CD4-positive, alpha-beta T cell treated with Interleukin-1 beta for 1 hour (primary cell): Measurements from ENCODE around the gene TGOLN2.
A peak's percentile ranks its signal among the peaks of the same experiment; 100 is the strongest.

Source experiments
- DNase-seq, 2 donors: peaks; one replicate each; pipeline ENCODE4 v3.0.0-alpha.2; 2020 to 2022

The TGOLN2 gene

GRCh38 chr2:85307527-85307897 lies 20.3 kb downstream of the TGOLN2 start:
- DNase-seq, result no peak

- no peak for DNase-seq
Observed at GRCh38 chr2:85303780-85304531, 23.8 kb downstream of the TGOLN2 start.

DNA sequence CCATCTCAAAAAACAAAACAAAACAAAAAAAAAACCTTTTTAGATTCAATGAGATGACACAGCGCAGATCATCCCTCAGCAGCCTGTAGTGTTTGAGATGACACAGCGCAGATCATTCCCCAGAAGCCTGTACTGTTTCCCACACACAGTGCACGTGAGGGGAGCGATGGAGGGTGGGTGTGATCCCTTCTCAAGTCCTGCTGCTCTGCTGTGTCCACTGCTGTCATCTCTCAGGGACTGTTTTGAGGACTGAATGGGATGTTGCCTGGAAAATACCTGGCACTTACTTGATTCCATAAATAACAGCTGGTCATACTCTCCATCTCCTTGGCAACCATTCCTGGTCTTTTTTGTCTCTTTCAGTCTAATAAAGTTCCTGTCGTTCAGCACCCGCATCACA lies 25.7 kb downstream of the TGOLN2 start:
- DNase-seq, result no peak

- DNase-seq, result peak in 1 of 2 donors; percentile 49
Observed at GRCh38 chr2:85291425-85292023, 36.3 kb downstream of the TGOLN2 start.

DNA sequence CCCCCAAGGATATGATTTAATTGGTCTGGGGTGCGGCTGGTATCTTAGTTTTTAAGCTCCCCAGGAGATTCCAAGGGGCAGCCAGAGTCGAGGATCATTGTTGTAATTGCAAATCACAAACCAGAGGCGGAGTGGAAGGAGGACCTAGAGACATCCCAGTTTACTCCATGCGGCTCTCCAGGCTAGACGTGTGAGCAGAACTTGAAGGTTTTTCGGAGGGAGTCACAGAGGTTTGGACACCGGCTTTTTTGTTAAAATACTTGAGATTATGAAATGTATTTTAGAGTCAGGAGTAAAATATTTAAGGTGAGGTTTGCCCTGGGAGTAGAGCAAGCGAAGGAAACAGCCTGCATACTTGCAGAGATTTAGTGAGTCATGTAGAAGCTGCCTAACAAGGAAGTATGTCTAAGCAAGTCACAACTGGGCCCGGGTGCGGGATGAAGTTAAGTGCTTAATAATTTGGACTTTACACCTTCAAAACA lies 39.5 kb downstream of the TGOLN2 start:
- no peak for DNase-seq

DNA sequence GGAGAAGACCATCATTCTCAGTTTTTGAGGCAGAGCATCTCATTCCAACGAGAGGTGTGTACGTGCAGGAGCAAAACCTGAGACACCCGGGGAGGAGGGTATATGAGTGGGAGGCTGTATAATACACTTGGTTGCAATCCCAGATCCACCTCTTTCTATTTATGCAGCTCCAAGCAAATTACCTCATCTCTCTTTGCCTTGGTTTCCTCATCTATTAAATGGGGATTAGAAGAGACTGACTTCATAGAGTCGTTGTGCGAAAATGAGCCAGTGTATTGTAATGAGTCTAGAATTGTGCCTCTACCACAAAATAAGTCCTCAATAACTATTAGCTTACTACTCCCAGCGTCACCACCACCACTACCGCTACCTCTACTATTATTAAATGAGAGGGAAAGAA lies 40.1 kb downstream of the TGOLN2 start:
- DNase-seq, result no peak

DNA sequence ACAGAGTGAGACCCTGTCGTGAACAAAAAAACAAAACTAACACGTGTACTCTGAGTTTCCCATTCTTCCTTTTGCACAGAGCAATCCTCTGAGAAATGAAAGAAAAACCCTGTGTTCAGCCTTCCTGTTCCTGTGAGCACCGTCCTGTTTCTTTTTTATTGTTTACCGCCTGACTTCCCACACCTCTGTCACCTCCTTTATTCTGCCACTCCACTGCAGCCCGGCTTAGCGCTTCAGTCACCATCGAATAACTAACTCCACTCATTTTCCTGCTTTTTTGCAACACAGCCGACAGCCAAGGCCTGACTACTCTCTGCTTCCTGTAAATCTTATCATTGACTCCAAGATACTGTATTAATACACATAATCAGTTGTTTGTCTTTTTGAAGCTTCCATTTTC lies 40.9 kb downstream of the TGOLN2 start:
- DNase-seq, result no peak

DNA sequence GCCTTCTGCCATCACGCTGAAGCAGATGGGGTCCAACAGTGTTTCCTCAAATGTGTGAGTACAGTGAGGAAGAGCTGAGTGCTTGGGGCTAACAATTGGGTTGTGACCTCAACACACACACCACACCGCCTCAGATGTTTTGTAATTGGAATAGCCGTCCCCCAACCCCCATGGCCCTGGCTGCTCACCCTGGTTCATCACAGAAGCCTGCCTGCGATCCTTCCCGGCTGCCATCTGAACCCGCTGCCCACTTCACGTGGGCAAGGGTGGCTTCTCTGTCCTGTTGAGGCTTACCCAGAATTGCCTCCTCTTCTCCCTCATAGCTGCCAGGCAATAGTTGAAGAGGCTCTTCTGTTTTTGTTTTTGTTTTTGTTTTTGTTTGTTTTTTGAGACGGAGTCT lies 44.1 kb downstream of the TGOLN2 start:
- no peak for DNase-seq

GRCh38 chr2:85282914-85283313 lies 44.9 kb downstream of the TGOLN2 start:
- DNase-seq, result no peak

- DNase-seq, result no peak
Observed at GRCh38 chr2:85281553-85281952, 46.2 kb downstream of the TGOLN2 start.

DNA sequence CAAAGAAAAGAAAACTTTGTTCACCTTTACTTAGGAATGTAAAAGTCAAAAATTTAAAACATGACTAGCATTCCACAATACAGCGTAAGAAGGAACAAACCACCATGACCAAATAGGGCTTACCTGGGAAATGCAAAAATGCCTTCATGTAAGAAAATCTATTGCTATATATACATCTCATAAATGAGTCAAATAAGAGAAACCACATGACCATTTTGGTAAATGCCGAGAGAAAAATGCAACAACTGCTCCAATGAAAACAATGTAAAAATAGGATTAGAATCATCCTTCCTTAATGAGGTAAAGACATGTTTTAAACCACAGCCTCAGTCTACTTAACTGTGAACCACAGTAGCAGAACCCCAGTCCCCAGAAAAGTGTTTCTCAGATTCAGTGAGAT lies 49.4 kb downstream of the TGOLN2 start:
- no peak for DNase-seq

GRCh38 chr2:85277416-85278158 lies 50.2 kb downstream of the TGOLN2 start:
- DNase-seq, result no peak

- no peak for DNase-seq
Observed at GRCh38 chr2:85276571-85277118, 51.1 kb downstream of the TGOLN2 start.

- no peak for DNase-seq
Observed at GRCh38 chr2:85275984-85276540, 51.7 kb downstream of the TGOLN2 start.

DNA sequence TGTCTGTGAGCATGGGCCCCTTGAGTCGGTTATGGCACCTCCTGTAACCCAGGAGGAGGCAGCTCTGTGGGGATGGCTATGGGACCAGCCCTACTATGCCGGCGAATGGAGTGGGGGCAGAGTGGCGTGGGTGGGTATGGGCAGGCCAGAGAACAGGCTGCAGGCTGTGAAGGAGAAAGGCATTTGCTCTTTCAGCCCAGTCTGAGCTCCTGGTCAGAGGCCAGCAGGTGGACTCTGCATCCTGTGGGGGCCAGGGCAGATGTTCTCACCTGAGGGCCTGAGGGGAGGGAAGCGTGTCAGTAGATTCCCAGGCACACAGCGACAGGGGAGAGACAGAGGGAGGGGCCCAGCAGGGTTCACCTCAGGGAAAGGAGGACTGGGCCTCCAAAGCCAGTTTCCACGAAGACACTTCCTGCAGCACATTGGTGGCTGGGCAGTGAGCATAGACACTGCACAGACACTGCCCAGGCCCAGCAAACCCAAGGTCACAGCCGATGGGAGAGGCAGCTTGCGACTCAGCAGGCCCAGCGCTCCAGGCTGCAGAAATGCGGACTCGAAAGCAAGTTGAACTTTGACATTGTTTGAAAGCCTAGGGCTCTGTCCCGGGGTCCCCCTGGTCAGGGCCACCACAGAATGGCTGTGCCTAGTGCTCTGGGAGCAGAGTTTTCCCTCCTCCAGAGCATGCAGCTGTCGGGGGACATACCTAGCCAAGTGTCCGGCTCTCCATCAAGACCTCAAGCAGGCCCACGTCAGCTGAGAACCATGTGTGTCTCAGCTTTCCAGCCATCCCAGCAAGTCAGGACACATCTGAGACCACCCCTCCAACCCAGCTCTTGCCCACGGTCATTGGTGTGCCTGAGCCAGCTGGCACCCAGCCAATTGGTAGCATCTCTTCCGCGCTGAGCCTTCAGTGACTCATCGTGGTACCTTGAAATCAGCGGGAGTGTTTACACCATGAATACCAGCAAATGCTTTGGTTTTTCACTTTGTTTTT lies 53.8 kb downstream of the TGOLN2 start:
- no peak for DNase-seq

DNA sequence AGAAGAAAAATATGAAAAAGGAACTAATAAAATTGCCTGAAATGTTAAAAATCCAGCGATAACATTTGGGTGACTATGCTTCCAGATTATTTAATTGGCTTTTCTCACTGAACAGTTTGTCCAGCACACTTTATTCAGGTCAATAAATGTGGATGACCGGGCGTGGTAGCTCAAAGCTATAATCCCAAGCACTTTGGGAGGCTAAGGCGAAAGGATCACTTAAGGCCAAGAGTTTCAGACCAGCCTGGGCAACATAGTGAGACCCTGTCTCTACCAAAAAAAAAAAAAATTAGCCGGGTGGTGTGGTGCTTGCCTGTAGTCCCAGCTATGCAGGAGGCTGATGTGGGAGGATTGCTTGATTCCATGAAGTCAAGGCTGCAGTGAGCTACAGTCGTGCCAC lies 55.4 kb downstream of the TGOLN2 start:
- DNase-seq, result no peak

GRCh38 chr2:85269959-85270358 lies 57.8 kb downstream of the TGOLN2 start:
- DNase-seq, result no peak
